Neural cell (in vitro differentiated cells): Measurements from ENCODE around the gene FBXO40. TPM values are rescaled to one million over a fixed set of nuclear protein-coding genes. Genes with fewer than 3 reads are reported as not detected.

ENCODE experiments used
- H2AFZ ChIP-seq: fragments of 200-600, 300-800 bp; sonication (generic), shearing (Covaris generic); 2 replicates; pipeline ENCODE4 v1.6.0; 2014; ENCODE audit warnings: low read depth, mild to moderate bottlenecking, antibody characterized with exemption, low read length, moderate library complexity
- H3F3A ChIP-seq: fragments of 200-600 bp; shearing (Covaris generic); 2 replicates; pipeline ENCODE4 v1.6.1; 2016; ENCODE audit warnings: mild to moderate bottlenecking, moderate library complexity, mixed read lengths, antibody characterized with exemption, low read length; ENCODE audit not compliant: insufficient read depth, poor library complexity, severe bottlenecking
- H3K27ac ChIP-seq: fragments of 200-600, 300-800 bp; sonication (generic), shearing (Covaris generic); 2 replicates; pipeline ENCODE4 v1.5.1; 2014; ENCODE audit warnings: mild to moderate bottlenecking, low read length, moderate library complexity
- H3K27me3 ChIP-seq: fragments of 300-800, 200-600 bp; sonication (generic), shearing (Covaris generic); 2 replicates; pipeline ENCODE4 v1.6.0; 2014; ENCODE audit warnings: mild to moderate bottlenecking, low read depth, low read length, moderate library complexity; ENCODE audit not compliant: insufficient read depth
- H3K36me3 ChIP-seq: fragments of 300-800, 200-600 bp; sonication (generic), shearing (Covaris generic); 2 replicates; pipeline ENCODE4 v1.5.1; 2014; ENCODE audit warnings: mild to moderate bottlenecking, antibody characterized with exemption, low read length, moderate library complexity; ENCODE audit not compliant: insufficient read depth
- H3K4me2 ChIP-seq: fragments of 300-800, 200-600 bp; sonication (generic), shearing (Covaris generic); 2 replicates; pipeline ENCODE4 v1.6.0; 2014; ENCODE audit warnings: mild to moderate bottlenecking, low read length
- H3K4me3 ChIP-seq: fragments of 300-800, 200-600 bp; sonication (generic), shearing (Covaris generic); 2 replicates; pipeline ENCODE4 v1.5.1; 2014; ENCODE audit warnings: mild to moderate bottlenecking, low read length, moderate library complexity
- H3K79me2 ChIP-seq: fragments of 200-600 bp; shearing (Covaris generic); replicated peaks from 2 replicates; pipeline ENCODE4 v1.6.0; 2014; ENCODE audit warnings: mild to moderate bottlenecking, low read length, moderate library complexity; ENCODE audit not compliant: insufficient read depth
- H3K9ac ChIP-seq: fragments of 300-800, 200-600 bp; sonication (generic), shearing (Covaris generic); 2 replicates; pipeline ENCODE4 v1.6.1; 2016; ENCODE audit warnings: mild to moderate bottlenecking, low read length, mixed read lengths
- H3K9me2 ChIP-seq: fragments of 200-600 bp; shearing (Covaris generic); 2 replicates; pipeline ENCODE4 v1.6.1; 2016; ENCODE audit warnings: mild to moderate bottlenecking, low read length, mixed read lengths; ENCODE audit not compliant: insufficient read depth
- H3K9me3 ChIP-seq: fragments of 200-600, 300-800 bp; sonication (generic), shearing (Covaris generic); 2 replicates; pipeline ENCODE4 v1.6.1; 2016; ENCODE audit warnings: mild to moderate bottlenecking, mixed run types, low read length, moderate library complexity, mixed read lengths
- H4K20me1 ChIP-seq: fragments of 200-600 bp; shearing (Covaris generic); 2 replicates; pipeline ENCODE4 v1.6.1; 2016; ENCODE audit warnings: mild to moderate bottlenecking, mixed run types; ENCODE audit not compliant: insufficient read depth
- CTCF ChIP-seq: fragments of 450-650 bp; IDR thresholded peaks from 2 replicates; pipeline ENCODE4 v1.5.1; 2014; ENCODE audit warnings: antibody characterized with exemption, mild to moderate bottlenecking, moderate library complexity; ENCODE audit not compliant: poor library complexity, severe bottlenecking
- EP300 ChIP-seq: fragments of 450-650 bp; conservative IDR thresholded peaks from 2 replicates; pipeline ENCODE4 v1.6.1; 2014; ENCODE audit warnings: antibody characterized with exemption, mild to moderate bottlenecking, moderate library complexity; ENCODE audit not compliant: poor library complexity, severe bottlenecking
- EZH2 ChIP-seq: fragments of 200-600, 300-800 bp; shearing (Covaris generic), sonication (generic); IDR thresholded peaks from 2 replicates; pipeline ENCODE4 v1.6.1; 2014; ENCODE audit warnings: antibody characterized with exemption, low read length, borderline replicate concordance, mild to moderate bottlenecking; ENCODE audit not compliant: insufficient read depth, poor library complexity, severe bottlenecking
- MXI1 ChIP-seq: fragments of 450-650 bp; conservative IDR thresholded peaks from 2 replicates; pipeline ENCODE4 v1.6.1; 2014; ENCODE audit warnings: antibody characterized with exemption, mild to moderate bottlenecking; ENCODE audit not compliant: poor library complexity, severe bottlenecking
- POLR2AphosphoS5 ChIP-seq: IDR thresholded peaks from 2 replicates; pipeline ENCODE4 v1.6.1; 2012
- RAD21 ChIP-seq: fragments of 450-650 bp; conservative IDR thresholded peaks from 2 replicates; pipeline ENCODE4 v1.6.1; 2014; ENCODE audit warnings: antibody characterized with exemption, mild to moderate bottlenecking, moderate library complexity
- REST ChIP-seq: IDR thresholded peaks from 2 replicates; pipeline ENCODE4 v1.6.1; 2012; ENCODE audit warnings: borderline replicate concordance
- SMC3 ChIP-seq: fragments of 450-650 bp; conservative IDR thresholded peaks from 2 replicates; pipeline ENCODE4 v1.6.1; 2014; ENCODE audit warnings: antibody characterized with exemption, mild to moderate bottlenecking, moderate library complexity; ENCODE audit not compliant: poor library complexity
- TAF1 ChIP-seq: IDR thresholded peaks from 2 replicates; pipeline ENCODE4 v1.6.1; 2012; ENCODE audit warnings: low read depth
- polyA plus RNA-seq: library from polyadenylated mRNA; depleted of rRNA; stranded (reverse); fragments of >200 nt; gene quantifications from 2 replicates; pipeline ENCODE4 v1.2.3, GENCODE V29; 2014

The FBXO40 gene
- polyA plus RNA-seq, 1 donor from 2014 or later: not detected

GRCh38 chr3:121545574-121546455 is 47.4 kb upstream of the FBXO40 start, which contains the start of gene POLQ:
Gene POLQ (minus strand): TSS chr3:121545988. CDS start chr3:121545877, 111 bp downstream.
- no peaks in the 10 kb centered on the region for H3K9me3 ChIP-seq
- no peaks in the 10 kb centered on the region for H3K27me3 ChIP-seq
- H3K4me3 ChIP-seq: peak within 1 kb of the TSS; percentile 71
- no peaks in the 10 kb centered on the region for H3F3A ChIP-seq
- H3K9me2 ChIP-seq: no peaks in the 10 kb centered on the region
- H3K79me2 ChIP-seq: peaks cover 4% of the 10 kb centered on the region
- no peaks in the 10 kb centered on the region for H3K36me3 ChIP-seq
- peak within 1 kb of the TSS; percentile 83 for H3K4me2 ChIP-seq
- no peaks in the 10 kb centered on the region for H4K20me1 ChIP-seq
- peak within 1 kb of the TSS; percentile 65 for H3K9ac ChIP-seq
- H2AFZ ChIP-seq: peak within 1 kb of the TSS; percentile 69
- TF ChIP-seq TAF1 (peak; percentile 52), CTCF (no peak), MXI1 (peak; percentile 96), SMC3 (no peak), REST (no peak), EZH2 (no peak), RAD21 (no peak), POLR2AphosphoS5 (no peak), EP300 (no peak)
- H3K27ac ChIP-seq: peak within 1 kb of the TSS; percentile 70

- no peaks in the 10 kb centered on the region for H3K36me3 ChIP-seq
- no peak overlapping the region for H3K9ac ChIP-seq
- no peaks in the 10 kb centered on the region for H3K9me2 ChIP-seq
- no peak for TF ChIP-seq CTCF
- TF ChIP-seq MXI1: no peak
- no peak for TF ChIP-seq POLR2AphosphoS5
- no peak for TF ChIP-seq EZH2
- no peak for TF ChIP-seq SMC3
- TF ChIP-seq RAD21: no peak
- TF ChIP-seq REST: no peak
- no peak for TF ChIP-seq TAF1
- TF ChIP-seq EP300: no peak
- H3K27ac ChIP-seq: no peak overlapping the region
- H4K20me1 ChIP-seq: no peaks in the 10 kb centered on the region
- no peak overlapping the region for H3K4me3 ChIP-seq
- no peak overlapping the region for H2AFZ ChIP-seq
- no peak overlapping the region for H3K4me2 ChIP-seq
- no peaks in the 10 kb centered on the region for H3K79me2 ChIP-seq
- H3K9me3 ChIP-seq: no peaks in the 10 kb centered on the region
- H3K27me3 ChIP-seq: no peaks in the 10 kb centered on the region
- H3F3A ChIP-seq: no peaks in the 10 kb centered on the region
Measured at GRCh38 chr3:121552379-121552778, 40.8 kb upstream of the FBXO40 start.
